Measurements from ENCODE around the gene AASDHPPT. TPM values are rescaled to one million over a fixed set of nuclear protein-coding genes. Genes with fewer than 3 reads are reported as not detected.

The AASDHPPT gene
- total and polyA plus RNA-seq, 2 of the 4 experiments (the other 2 are of a cell fraction) = 22.0 to 56.3 TPM

- DNase-seq = no peak
- H2AFZ ChIP-seq (replicated peaks; ENCODE audit: low read length, poor library complexity) = no peak overlapping the region
- ChIA-PET CTCF (interaction anchor here (1.4 kb wide), 1 partner anchor 12 kb away, joined by 5 read pairs; no protein-coding TSS in a partner anchor), POLR2A (ENCODE audit: unreplicated experiment) (no interaction called here)
- no peak overlapping the region for H4K91ac ChIP-seq (ENCODE audit: insufficient read depth, low read depth, low read length)
- ATAC-seq (ENCODE audit: low read depth) = no peak
- no peak overlapping the region for H4K5ac ChIP-seq (ENCODE audit: low read depth, low read length)
- in situ Hi-C loops (cut with MboI; ENCODE audit: low sequenced_read_pairs) (no loop called here), intact Hi-C loops (cut with micrococcal nuclease) (no loop called here), dilution Hi-C loops (cut with HindIII; ENCODE audit: low sequenced_read_pairs, unreplicated experiment) (no loop called here)
- WGBS, 2 experiments (ENCODE audit: extremely low coverage in 2 of 2, insufficient read length in 1 of 2) = 44 to 100% methylated on average over 1 to 2 of the region's 6 CpGs
- H3K56ac ChIP-seq (ENCODE audit: extremely low read depth, insufficient read depth, low read length) = no peak overlapping the region
- BruUV-seq (replicated peaks) = no TSS peak
- no peaks in the 10 kb centered on the region for H4K20me1 ChIP-seq (ENCODE audit: insufficient read depth, low read length)
- H3K9me3 ChIP-seq (ENCODE audit: control insufficient read depth, insufficient read depth, low read length) = no peaks in the 10 kb centered on the region
- no peak overlapping the region for H2BK120ac ChIP-seq (ENCODE audit: low read depth, low read length)
- H3K23ac ChIP-seq (ENCODE audit: low read depth, low read length) = no peak overlapping the region
- H2AK9ac ChIP-seq (replicated peaks; ENCODE audit: low read depth, low read length, poor library complexity) = no peak overlapping the region
- H3K27me3 ChIP-seq (ENCODE audit: control insufficient read depth, insufficient read depth, low read length) = no peaks in the 10 kb centered on the region
- H3K4ac ChIP-seq (ENCODE audit: low read depth, low read length) = no peak overlapping the region
- H3K4me1 ChIP-seq (ENCODE audit: control insufficient read depth, insufficient read depth, low read length) = no peaks in the 10 kb centered on the region
- TF ChIP-seq MAZ (IDR thresholded peaks at IDR 0.05; ENCODE audit: borderline replicate concordance, low read depth, low read length) = no peak
- TF ChIP-seq CEBPB (IDR thresholded peaks at IDR 0.05; ENCODE audit: low read depth, low read length) = no peak
- no peak for TF ChIP-seq BHLHE40 (IDR thresholded peaks at IDR 0.05; ENCODE audit: low read depth, low read length)
- no peak for TF ChIP-seq NFE2L2 (IDR thresholded peaks at IDR 0.05; ENCODE audit: low read depth, low read length)
- no peak for TF ChIP-seq RAD21 (IDR thresholded peaks at IDR 0.05; ENCODE audit: low read length)
- TF ChIP-seq USF2 (IDR thresholded peaks at IDR 0.05; ENCODE audit: low read depth, low read length) = no peak
- TF ChIP-seq POLR2A (IDR thresholded peaks at IDR 0.05; ENCODE audit: low read depth, low read length) = no peak
- TF ChIP-seq RCOR1 (IDR thresholded peaks at IDR 0.05; ENCODE audit: insufficient replicate concordance, low read length) = no peak
- TF ChIP-seq RFX5 (IDR thresholded peaks at IDR 0.05; ENCODE audit: low read depth, low read length) = no peak
- TF ChIP-seq CTCF (conservative IDR thresholded peaks at IDR 0.05; ENCODE audit: low read depth, low read length) = no peak
- TF ChIP-seq SMC3 (IDR thresholded peaks at IDR 0.05; ENCODE audit: low read depth, low read length) = no peak
- no peak for TF ChIP-seq CHD1 (IDR thresholded peaks at IDR 0.05; ENCODE audit: low read depth, low read length)
- TF ChIP-seq MAFK (IDR thresholded peaks at IDR 0.05; ENCODE audit: low read depth, low read length) = no peak
- no peak for TF ChIP-seq FOS (IDR thresholded peaks at IDR 0.05; ENCODE audit: low read depth, low read length)
- no peak for TF ChIP-seq ELK1 (IDR thresholded peaks at IDR 0.05; ENCODE audit: borderline replicate concordance, low read depth, low read length)
- no peak for TF ChIP-seq MXI1 (IDR thresholded peaks at IDR 0.05; ENCODE audit: borderline replicate concordance, low read depth, low read length)
- no peak overlapping the region for H2BK20ac ChIP-seq (ENCODE audit: low read depth, low read length)
- H3K27ac ChIP-seq (ENCODE audit: insufficient read depth, low read length) = no peak overlapping the region
- H3K36me3 ChIP-seq (ENCODE audit: control insufficient read depth, insufficient read depth, low read length) = no peaks in the 10 kb centered on the region
- H2BK15ac ChIP-seq (ENCODE audit: low read depth, low read length) = no peak overlapping the region
- H3K4me2 ChIP-seq (ENCODE audit: low read depth, low read length) = no peak overlapping the region
- H3K4me3 ChIP-seq (ENCODE audit: insufficient read depth, low read depth, low read length) = no peak overlapping the region
- H3K79me1 ChIP-seq (ENCODE audit: low read depth in 1 of 2, low read length in 2 of 2) = no peaks in the 10 kb centered on the region
- H2AK5ac ChIP-seq (ENCODE audit: low read depth, low read length) = no peak overlapping the region
- H4K8ac ChIP-seq (ENCODE audit: low read depth in 2 of 2, low read length in 2 of 2) = no peak overlapping the region
- H3K9ac ChIP-seq (ENCODE audit: low read depth, low read length) = no peak overlapping the region
- H3K18ac ChIP-seq (ENCODE audit: low read depth, low read length) = no peak overlapping the region
- no peak overlapping the region for H2BK5ac ChIP-seq (ENCODE audit: low read depth, low read length, poor library complexity, severe bottlenecking)
- no peaks in the 10 kb centered on the region for H3K9me1 ChIP-seq (ENCODE audit: insufficient read depth, low read length)
- H3K14ac ChIP-seq (replicated peaks; ENCODE audit: low read depth, low read length) = no peak overlapping the region
Measured at GRCh38 chr11:106121570-106122320, 44.3 kb downstream of the AASDHPPT start.
